Activated naive CD8-positive, alpha-beta T cell treated with anti-CD3 and anti-CD28 coated beads, Interleukin-2, amount 10 ng/mL, durations not matched to agents 7 days and 5 days (primary cell): Measurements from ENCODE around the gene TIAM1. TPM values are rescaled to one million over a fixed set of nuclear protein-coding genes. Genes with fewer than 3 reads are reported as not detected.

Experiments
- ATAC-seq: fragments of 150-1000 bp; cut with Tn5 transposase; one replicate; pipeline ENCODE4 v1.10.0; 2021; ENCODE audit warnings: low read depth, moderate library complexity
- POLR2A ChIA-PET: fragments of 350-600 bp; sonication (Branson Sonifier 250); formaldehyde crosslinking; loops from one replicate; lab custom pipeline; 2021; ENCODE audit warnings: antibody characterized with exemption; lab: Charles Lee
- DNase-seq: peaks from one replicate; pipeline ENCODE4 v3.0.0; 2021
- H3K27ac Mint-ChIP-seq: one replicate; pipeline ENCODE4 v1.8.0; 2022; ENCODE audit warnings: mild to moderate bottlenecking, mixed read lengths
- H3K27me3 Mint-ChIP-seq: one replicate; pipeline ENCODE4 v1.8.0; 2022; ENCODE audit warnings: mild to moderate bottlenecking, moderate library complexity, mixed read lengths
- H3K36me3 Mint-ChIP-seq: one replicate; pipeline ENCODE4 v1.8.0; 2021; ENCODE audit warnings: mild to moderate bottlenecking, mixed read lengths
- H3K4me1 Mint-ChIP-seq: one replicate; pipeline ENCODE4 v1.8.0; 2021; ENCODE audit warnings: mixed read lengths
- H3K4me3 Mint-ChIP-seq: one replicate; pipeline ENCODE4 v1.8.0; 2022; ENCODE audit warnings: mild to moderate bottlenecking, moderate library complexity, mixed read lengths
- H3K9me3 Mint-ChIP-seq: one replicate; pipeline ENCODE4 v1.8.0; 2021; ENCODE audit warnings: mixed read lengths
- total RNA-seq, 2 experiments: library from RNA; stranded (reverse); gene quantifications; one replicate each; pipeline ENCODE4 v1.2.3, GENCODE V29; 2021

TIAM1 gene
- total RNA-seq, 2 experiments from 2014 or later = 21.8 to 23.7 TPM

DNA sequence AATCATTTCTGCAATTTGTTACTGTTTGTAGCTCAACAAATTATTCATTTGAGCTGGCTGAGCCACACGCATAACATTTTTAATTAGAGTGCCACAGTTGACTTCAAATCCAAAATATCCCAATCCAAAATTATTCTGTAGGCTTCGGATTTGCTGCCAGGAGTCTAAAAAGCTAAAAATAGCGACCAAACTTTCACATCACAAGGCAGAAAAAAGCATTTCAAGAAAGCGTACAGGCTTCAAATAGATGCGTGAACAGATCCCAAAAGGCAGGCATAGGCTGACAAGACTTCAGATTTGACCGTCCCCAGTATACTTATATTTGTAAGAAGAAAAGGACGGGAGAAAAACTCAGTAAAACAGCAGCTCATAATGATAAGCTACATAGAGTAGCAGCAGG lies 24.3 kb upstream of the TIAM1 start:
- ATAC-seq = no peak
- POLR2A ChIA-PET = no interaction called here

DNA sequence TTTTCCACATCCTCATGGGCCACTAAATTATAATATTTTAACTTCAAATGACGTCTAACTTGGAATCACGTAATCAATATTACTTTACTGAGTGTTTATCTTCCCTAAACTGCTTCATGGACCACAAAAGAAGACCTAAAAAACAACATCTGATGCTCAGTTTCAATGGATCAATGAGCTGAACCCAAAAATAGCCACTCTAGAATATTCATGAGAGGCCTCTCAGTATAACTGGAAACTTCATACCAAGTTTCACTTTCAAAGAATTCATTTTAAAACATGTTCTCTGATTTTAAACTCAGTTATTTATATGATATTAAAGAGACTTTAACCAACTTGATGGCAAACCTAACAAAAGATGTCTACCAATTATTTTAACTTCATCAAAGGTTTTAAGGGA lies 23.7 kb upstream of the TIAM1 start:
- POLR2A ChIA-PET = no interaction called here
- ATAC-seq (no peak), DNase-seq (no peak)
- no peaks in the 10 kb centered on the region for H3K27me3 Mint-ChIP-seq
- H3K9me3 Mint-ChIP-seq = peaks cover 4% of the 10 kb centered on the region
- H3K36me3 Mint-ChIP-seq = peaks cover 10% of the 10 kb centered on the region
- H3K27ac Mint-ChIP-seq = no peak overlapping the region
- no peak overlapping the region for H3K4me3 Mint-ChIP-seq
- peaks cover 35% of the 10 kb centered on the region for H3K4me1 Mint-ChIP-seq

More for the DNA sequence above, 24.3 kb upstream of the TIAM1 start:
- Mint-ChIP-seq H3K9me3 (peaks cover 6% of the 10 kb centered on the region), H3K4me1 (peaks cover 32% of the 10 kb centered on the region), H3K27ac (no peak overlapping the region), H3K27me3 (no peaks in the 10 kb centered on the region), H3K36me3 (peaks cover 11% of the 10 kb centered on the region), H3K4me3 (no peak overlapping the region)
- DNase-seq = no peak

DNA sequence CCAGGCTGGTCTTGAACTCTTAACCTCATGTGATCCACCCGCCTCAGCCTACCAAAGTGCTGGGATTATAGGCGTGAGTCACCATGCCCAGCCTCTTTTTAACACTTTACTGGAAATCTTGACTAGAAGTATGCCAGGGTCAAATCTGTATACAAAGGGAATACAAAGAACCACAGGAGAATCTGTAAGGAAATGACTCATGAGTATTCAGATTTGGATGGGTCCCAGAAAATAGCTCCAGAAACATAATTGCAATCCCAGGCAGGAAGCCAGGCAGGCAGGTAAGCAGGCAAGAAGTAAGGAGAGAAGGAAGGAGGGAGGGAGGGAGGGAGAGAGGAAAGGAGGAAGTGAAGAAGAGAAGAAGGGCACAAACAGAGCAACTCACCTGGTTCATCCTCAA lies 22.8 kb upstream of the TIAM1 start:
- peaks cover 40% of the 10 kb centered on the region for H3K4me1 Mint-ChIP-seq
- no peak overlapping the region for H3K4me3 Mint-ChIP-seq
- no peak overlapping the region for H3K27ac Mint-ChIP-seq
- DNase-seq = no peak
- peaks cover 13% of the 10 kb centered on the region for H3K36me3 Mint-ChIP-seq
- POLR2A ChIA-PET = interaction anchor here (1.2 kb wide), 1 partner anchor 33 kb away, joined by 3 read pairs; no protein-coding TSS in a partner anchor
- no peaks in the 10 kb centered on the region for H3K27me3 Mint-ChIP-seq
- H3K9me3 Mint-ChIP-seq = peaks cover 4% of the 10 kb centered on the region
- no peak for ATAC-seq

DNA sequence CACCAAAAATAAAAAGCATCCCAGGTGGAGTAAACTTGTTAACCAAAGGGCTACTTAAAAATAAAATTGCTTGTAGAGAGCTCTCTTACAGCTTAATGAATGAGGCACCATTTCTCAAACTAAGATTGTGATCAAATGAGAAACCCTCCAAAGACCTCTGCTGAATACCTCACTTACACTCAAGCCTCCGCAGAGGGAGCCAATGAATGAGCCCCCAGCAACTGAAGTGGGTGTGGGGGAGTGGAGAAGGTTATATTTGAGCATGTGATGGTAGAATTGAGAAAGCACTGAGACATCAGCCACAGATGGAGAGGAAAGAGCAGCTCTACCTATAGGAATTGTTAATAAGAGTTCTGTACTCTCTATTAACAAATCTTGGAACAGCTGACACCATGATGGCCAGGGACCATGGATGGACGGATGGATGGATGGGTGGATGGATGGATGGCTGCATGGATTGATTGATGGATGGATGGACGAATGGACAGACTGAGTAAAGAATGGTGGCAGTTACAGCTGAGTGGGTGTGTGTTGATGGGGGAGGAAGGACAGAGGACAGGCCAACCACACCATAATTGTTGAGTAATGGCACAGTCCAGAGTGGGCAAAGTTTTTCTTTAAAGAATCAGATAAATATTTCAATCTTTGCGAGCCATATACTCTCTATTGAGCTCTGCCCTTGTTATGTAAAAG lies 20.3 kb upstream of the TIAM1 start:
- Mint-ChIP-seq H3K4me3 (peak overlapping the region; percentile 76), H3K9me3 (peaks cover 7% of the 10 kb centered on the region)

DNA sequence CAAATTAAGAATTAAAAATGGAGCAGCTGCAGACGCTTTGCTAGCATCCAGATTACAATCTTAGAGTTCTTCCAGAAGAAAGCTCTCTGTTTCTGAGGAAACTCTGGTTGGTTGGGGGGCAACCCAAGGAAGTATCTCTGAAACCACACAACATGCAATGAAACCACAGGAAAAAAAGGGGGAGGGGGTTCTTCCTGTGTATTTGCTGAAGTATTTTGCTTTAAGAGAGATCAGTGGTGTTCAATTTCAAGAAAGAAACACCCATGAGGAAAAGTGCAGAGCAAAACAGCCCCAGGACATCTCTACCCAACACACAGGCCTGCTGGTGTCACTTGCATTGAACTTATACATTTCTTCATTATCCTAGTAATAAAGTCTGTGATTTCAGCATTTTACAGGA lies 19.7 kb upstream of the TIAM1 start:
- H3K4me1 Mint-ChIP-seq = peaks cover 47% of the 10 kb centered on the region
- H3K9me3 Mint-ChIP-seq = peaks cover 7% of the 10 kb centered on the region
- peak overlapping the region; percentile 86 for H3K27ac Mint-ChIP-seq
- DNase-seq (no peak), ATAC-seq (peak; percentile 76)
- peak overlapping the region; percentile 76 for H3K4me3 Mint-ChIP-seq
- POLR2A ChIA-PET = interaction anchor here (0.9 to 2.8 kb wide), 9 partner anchors 10 to 195 kb away, joined by 3 to 35 read pairs (median 8); partner anchors contain the start of gene TIAM1
- peaks cover 5% of the 10 kb centered on the region for H3K27me3 Mint-ChIP-seq
- H3K36me3 Mint-ChIP-seq = peaks cover 28% of the 10 kb centered on the region

More for the DNA sequence above, 20.3 kb upstream of the TIAM1 start:
- peaks cover 26% of the 10 kb centered on the region for H3K36me3 Mint-ChIP-seq
- POLR2A ChIA-PET = interaction anchor here (0.9 to 2.8 kb wide), 9 partner anchors 10 to 195 kb away, joined by 3 to 35 read pairs (median 8); partner anchors contain the start of gene TIAM1
- DNase-seq (no peak), ATAC-seq (peak; percentile 47)
- peaks cover 5% of the 10 kb centered on the region for H3K27me3 Mint-ChIP-seq
- peak overlapping the region; percentile 86 for H3K27ac Mint-ChIP-seq
- H3K4me1 Mint-ChIP-seq = peaks cover 46% of the 10 kb centered on the region

DNA sequence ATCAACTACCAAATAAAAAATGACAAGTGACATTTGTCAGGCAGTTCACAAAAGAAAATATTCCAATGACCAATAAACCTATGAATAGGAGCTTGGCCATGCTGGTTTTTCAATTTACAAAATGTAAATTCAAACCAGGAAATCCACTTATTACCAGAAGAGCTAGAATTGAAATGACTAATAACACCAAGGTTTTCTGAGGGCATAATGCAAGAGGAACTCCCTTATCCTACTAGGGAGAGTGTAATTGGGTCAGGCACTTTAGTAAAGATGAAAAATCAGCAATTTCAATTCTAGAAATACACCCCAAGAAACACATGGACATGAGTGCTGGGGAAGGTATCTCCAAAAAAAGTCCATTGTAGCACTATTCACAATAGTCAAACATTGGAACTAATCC lies 16.7 kb upstream of the TIAM1 start:
- H3K27ac Mint-ChIP-seq = no peak overlapping the region
- H3K9me3 Mint-ChIP-seq = peaks cover 6% of the 10 kb centered on the region
- H3K4me1 Mint-ChIP-seq = peaks cover 40% of the 10 kb centered on the region
- peaks cover 5% of the 10 kb centered on the region for H3K27me3 Mint-ChIP-seq
- DNase-seq (no peak), ATAC-seq (no peak)
- peaks cover 27% of the 10 kb centered on the region for H3K36me3 Mint-ChIP-seq
- no peak overlapping the region for H3K4me3 Mint-ChIP-seq
- POLR2A ChIA-PET = no interaction called here

DNA sequence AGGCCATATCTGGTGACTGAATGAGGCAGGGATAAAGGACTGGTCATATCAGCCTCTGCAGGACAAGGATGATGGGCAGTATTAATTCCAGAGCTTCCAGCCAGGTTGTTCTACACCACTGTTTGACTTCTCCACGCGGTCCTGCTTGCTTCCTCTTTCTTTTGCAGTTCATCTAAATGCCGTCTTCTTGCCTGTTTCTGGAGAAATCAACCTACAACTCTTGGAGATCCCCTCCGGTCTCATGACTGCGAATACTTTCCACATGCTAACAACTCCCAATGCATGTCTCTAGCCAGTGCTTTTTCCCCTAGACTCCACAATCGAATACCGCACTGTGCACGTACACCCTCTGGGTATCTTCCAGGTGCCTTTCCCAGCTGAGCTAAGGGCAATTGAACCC lies 14.1 kb upstream of the TIAM1 start:
- Mint-ChIP-seq H3K36me3 (peaks cover 24% of the 10 kb centered on the region), H3K4me3 (no peak overlapping the region), H3K9me3 (peaks cover 5% of the 10 kb centered on the region), H3K27ac (no peak overlapping the region), H3K4me1 (peaks cover 40% of the 10 kb centered on the region), H3K27me3 (peaks cover 5% of the 10 kb centered on the region)
- DNase-seq = no peak
- no peak for ATAC-seq
- POLR2A ChIA-PET = no interaction called here

DNA sequence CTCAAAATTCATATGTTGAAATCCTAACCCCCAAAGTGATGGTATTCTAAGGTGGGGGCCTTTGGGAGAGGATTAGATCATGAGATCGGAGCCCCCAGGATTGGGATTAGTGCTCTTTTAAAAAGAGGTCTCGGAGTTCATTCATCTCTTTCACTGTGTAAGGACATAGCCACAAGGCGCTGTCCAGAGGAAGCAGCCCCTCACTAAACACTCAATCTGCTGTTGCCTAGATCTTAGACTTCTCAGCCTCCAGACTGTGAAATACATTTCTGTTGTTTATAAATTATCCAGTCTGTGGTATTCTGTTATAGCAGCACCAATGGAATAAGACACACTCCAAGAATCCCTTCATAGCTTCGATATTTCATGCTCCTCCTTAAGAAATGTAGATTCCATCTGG lies 12.4 kb upstream of the TIAM1 start:
- peaks cover 39% of the 10 kb centered on the region for H3K4me1 Mint-ChIP-seq
- POLR2A ChIA-PET = no interaction called here
- peaks cover 5% of the 10 kb centered on the region for H3K27me3 Mint-ChIP-seq
- DNase-seq = no peak
- no peak overlapping the region for H3K27ac Mint-ChIP-seq
- no peak overlapping the region for H3K4me3 Mint-ChIP-seq
- peaks cover 5% of the 10 kb centered on the region for H3K9me3 Mint-ChIP-seq
- peaks cover 26% of the 10 kb centered on the region for H3K36me3 Mint-ChIP-seq
- ATAC-seq = no peak

DNA sequence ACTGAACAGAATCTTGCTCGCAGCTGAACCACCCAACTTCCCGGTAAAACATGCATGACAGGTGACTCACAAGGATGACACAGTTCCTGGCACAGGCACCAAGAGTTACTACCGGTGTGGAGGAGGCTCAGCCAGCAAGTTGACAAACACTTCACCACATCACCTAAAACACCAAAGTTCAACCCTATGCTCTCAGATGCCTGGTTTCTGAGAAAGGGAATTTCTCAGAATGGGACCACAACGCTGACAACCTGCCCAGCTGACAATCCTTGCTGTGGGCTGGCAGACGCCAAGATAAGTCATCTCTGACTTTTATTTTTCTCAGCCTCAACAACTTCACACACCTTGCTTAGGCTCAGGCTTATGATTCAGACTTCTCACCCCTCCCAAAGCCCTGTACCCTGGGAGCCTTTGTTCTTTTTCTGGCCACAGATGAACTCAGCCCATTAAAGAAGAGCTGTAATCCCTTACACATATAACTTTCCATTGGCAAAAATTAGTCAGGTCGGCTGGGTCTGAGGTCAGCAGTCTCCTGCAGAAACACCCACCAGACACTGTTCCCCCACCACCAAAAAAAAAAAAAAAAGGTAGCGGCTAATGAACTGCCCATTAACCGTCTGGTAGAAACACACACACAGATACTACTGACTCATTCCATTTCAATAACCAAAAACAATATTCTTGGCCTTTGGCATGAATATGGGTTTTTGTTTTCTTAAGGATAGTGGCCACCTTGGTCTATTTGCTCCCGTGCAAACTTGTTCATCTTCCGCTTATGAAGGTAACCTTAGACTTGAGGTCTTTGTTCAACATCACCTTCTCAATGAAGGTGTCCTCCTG lies 10.8 kb upstream of the TIAM1 start:
- no peaks in the 10 kb centered on the region for H3K27me3 Mint-ChIP-seq
- DNase-seq (peak; percentile 70), ATAC-seq (peak; percentile 95)
- peaks cover 35% of the 10 kb centered on the region for H3K4me1 Mint-ChIP-seq
- H3K4me3 Mint-ChIP-seq = peak overlapping the region; percentile 43
- peak overlapping the region; percentile 85 for H3K27ac Mint-ChIP-seq
- POLR2A ChIA-PET = interaction anchor here (0.6 to 3.3 kb wide), 10 partner anchors 9 to 205 kb away, joined by 3 to 35 read pairs (median 5); partner anchors contain the start of gene TIAM1
- peaks cover 27% of the 10 kb centered on the region for H3K36me3 Mint-ChIP-seq
- H3K9me3 Mint-ChIP-seq = peaks cover 7% of the 10 kb centered on the region

DNA sequence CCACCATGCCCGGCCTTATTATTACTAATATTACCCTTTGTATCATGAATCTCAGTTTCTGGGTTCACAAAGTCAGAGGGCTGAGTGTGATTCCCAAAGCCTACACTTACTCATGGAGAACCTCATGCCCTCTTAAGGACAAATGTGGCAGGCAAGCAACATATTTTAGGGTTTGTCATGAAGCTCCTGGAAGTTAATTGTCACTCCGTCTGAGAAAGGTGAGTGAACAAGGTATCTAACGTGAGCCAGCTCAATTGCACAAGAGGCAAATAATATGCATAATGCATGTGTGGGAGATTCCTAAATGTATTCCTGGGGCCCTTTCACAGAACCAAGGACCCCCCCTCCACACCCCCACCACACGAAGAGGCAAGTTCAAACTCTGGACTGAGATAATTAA lies 10.1 kb upstream of the TIAM1 start:
- ATAC-seq (no peak), DNase-seq (no peak)
- Mint-ChIP-seq H3K27ac (peak overlapping the region; percentile 85), H3K9me3 (peaks cover 7% of the 10 kb centered on the region), H3K4me1 (peaks cover 32% of the 10 kb centered on the region), H3K4me3 (peak overlapping the region; percentile 43), H3K27me3 (no peaks in the 10 kb centered on the region), H3K36me3 (peaks cover 25% of the 10 kb centered on the region)
- POLR2A ChIA-PET = interaction anchor here (0.6 to 3.3 kb wide), 8 partner anchors 10 to 205 kb away, joined by 3 to 35 read pairs (median 8); partner anchors contain the start of gene TIAM1

DNA sequence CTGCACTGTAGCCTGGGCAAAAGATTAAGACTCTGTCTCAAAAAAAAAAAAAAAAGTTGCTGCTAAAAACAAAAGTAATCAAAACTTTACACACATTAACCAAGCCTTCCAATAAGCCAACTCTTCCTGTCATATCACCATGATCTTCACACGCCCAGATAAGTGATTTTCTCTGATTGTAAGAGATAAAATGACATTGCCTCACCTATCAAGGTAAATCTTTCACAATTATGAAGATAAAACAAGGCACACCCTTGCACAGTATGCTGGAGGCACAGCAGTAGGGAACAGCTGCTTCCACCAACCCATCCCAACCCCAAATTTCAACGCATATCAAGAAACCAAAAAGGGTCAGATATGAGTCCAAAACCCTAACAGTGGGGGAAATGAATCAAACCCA lies 8.8 kb upstream of the TIAM1 start:
- Mint-ChIP-seq H3K36me3 (peaks cover 27% of the 10 kb centered on the region), H3K9me3 (peaks cover 7% of the 10 kb centered on the region), H3K4me1 (peaks cover 34% of the 10 kb centered on the region), H3K4me3 (peak overlapping the region; percentile 53), H3K27ac (peak overlapping the region; percentile 47), H3K27me3 (no peaks in the 10 kb centered on the region)
- POLR2A ChIA-PET = interaction anchor here (2.9 to 3.3 kb wide), 2 partner anchors 10 to 11 kb away, joined by 10 to 35 read pairs; partner anchors contain the start of gene TIAM1
- ATAC-seq (no peak), DNase-seq (no peak)

DNA sequence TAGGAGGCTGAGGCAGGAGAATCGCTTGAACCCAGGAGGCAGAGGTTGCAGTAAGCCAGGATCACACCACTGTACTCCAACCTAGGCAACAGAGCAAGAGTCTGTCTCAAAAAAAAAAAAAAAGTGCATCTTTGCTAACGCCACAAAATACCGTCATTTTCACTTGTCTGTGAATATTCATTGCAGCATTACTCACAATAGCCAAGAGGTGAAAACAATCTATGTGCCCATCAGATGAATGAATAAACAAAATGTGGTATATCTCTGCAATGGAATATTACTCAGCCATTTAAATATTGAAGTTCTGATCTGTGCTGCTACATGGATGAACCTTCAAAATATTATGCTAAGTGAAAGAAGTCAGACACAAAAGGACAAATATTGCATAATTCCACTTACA lies 7.9 kb upstream of the TIAM1 start:
- Mint-ChIP-seq H3K4me1 (peaks cover 37% of the 10 kb centered on the region), H3K4me3 (no peak overlapping the region), H3K27me3 (peaks cover 5% of the 10 kb centered on the region), H3K9me3 (peaks cover 7% of the 10 kb centered on the region), H3K27ac (no peak overlapping the region), H3K36me3 (peaks cover 30% of the 10 kb centered on the region)
- POLR2A ChIA-PET = no interaction called here
- no peak for ATAC-seq
- no peak for DNase-seq

DNA sequence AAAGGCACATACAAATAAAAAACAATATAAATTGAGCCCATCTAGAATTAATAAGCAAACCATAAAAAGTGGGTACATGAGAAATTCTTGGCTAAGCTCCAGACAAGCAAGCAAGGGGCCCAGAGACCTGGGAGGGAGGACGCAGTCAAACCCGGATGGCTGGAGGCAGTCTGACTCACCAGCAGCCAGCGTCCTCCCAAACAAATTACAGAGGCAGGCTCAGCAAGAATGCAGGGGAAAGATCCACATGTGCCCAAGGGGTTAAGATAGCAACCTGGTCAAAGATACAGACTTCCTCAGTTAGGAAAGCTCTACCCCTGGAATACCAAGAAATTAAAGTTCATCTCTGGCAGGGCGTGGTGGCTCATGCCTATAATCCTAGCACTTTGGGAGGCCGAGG lies 7.4 kb upstream of the TIAM1 start:
- H3K9me3 Mint-ChIP-seq = peaks cover 7% of the 10 kb centered on the region
- H3K27me3 Mint-ChIP-seq = peaks cover 10% of the 10 kb centered on the region
- peaks cover 39% of the 10 kb centered on the region for H3K4me1 Mint-ChIP-seq
- POLR2A ChIA-PET = no interaction called here
- ATAC-seq = no peak
- H3K36me3 Mint-ChIP-seq = peaks cover 30% of the 10 kb centered on the region
- no peak for DNase-seq
- no peak overlapping the region for H3K4me3 Mint-ChIP-seq
- no peak overlapping the region for H3K27ac Mint-ChIP-seq
